Testis (tissue), 2 donors: Measurements from ENCODE around the gene CKM.

Source experiments
- POLR2A ChIP-seq: fragments of 450-650 bp; IDR thresholded peaks from one replicate; pipeline ENCODE4 v1.6.1; 2017; ENCODE audit warnings: antibody characterized with exemption, mild to moderate bottlenecking, moderate library complexity
- TF ChIP-seq, protein P1 (sequence below), 3 experiments: fragments of 450-650 bp in 2 of 3; fragments of 200-600 bp in 1 of 3; sonication (generic) in 1 of 3; IDR thresholded peaks; one replicate each; pipeline ENCODE4 v1.5.1; 2016 to 2019; ENCODE audit warnings: antibody characterized with exemption in 3 of 3, mild to moderate bottlenecking in 2 of 3, moderate library complexity in 1 of 3

DNA sequence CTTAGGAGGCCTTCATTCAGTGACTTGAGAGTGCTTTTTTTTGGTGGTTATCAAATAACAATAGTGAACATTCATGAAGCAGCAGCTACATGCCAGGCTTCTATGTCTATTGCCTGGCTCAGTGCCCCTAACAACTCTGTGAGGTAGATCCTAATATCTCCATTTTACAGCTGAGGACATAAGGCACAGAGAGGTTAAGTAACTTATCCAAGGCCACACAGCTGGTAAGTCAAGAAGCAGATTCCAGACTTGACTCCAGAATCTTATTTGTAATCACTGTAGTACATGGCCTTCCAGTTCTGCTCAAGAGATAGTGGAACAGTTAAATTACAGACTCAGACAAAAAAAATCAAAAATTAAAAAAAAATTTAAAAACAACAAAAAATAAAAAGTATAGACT is 26.8 kb downstream of the CKM start:
- TF ChIP-seq, protein P1, sequence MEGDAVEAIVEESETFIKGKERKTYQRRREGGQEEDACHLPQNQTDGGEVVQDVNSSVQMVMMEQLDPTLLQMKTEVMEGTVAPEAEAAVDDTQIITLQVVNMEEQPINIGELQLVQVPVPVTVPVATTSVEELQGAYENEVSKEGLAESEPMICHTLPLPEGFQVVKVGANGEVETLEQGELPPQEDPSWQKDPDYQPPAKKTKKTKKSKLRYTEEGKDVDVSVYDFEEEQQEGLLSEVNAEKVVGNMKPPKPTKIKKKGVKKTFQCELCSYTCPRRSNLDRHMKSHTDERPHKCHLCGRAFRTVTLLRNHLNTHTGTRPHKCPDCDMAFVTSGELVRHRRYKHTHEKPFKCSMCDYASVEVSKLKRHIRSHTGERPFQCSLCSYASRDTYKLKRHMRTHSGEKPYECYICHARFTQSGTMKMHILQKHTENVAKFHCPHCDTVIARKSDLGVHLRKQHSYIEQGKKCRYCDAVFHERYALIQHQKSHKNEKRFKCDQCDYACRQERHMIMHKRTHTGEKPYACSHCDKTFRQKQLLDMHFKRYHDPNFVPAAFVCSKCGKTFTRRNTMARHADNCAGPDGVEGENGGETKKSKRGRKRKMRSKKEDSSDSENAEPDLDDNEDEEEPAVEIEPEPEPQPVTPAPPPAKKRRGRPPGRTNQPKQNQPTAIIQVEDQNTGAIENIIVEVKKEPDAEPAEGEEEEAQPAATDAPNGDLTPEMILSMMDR (IDR thresholded peaks at IDR 0.05), result no peak
- no peak for TF ChIP-seq POLR2A
